ENCODE results near the gene AQP1. TPM values are rescaled to one million over a fixed set of nuclear protein-coding genes. Genes with fewer than 3 reads are reported as not detected.

The AQP1 gene
- total RNA-seq, 3 donors from 2014 or later (not counting 1 experiment from before 2014, with no cell fraction given), result 0.50 to 1.4 TPM; not detected in 1

DNA sequence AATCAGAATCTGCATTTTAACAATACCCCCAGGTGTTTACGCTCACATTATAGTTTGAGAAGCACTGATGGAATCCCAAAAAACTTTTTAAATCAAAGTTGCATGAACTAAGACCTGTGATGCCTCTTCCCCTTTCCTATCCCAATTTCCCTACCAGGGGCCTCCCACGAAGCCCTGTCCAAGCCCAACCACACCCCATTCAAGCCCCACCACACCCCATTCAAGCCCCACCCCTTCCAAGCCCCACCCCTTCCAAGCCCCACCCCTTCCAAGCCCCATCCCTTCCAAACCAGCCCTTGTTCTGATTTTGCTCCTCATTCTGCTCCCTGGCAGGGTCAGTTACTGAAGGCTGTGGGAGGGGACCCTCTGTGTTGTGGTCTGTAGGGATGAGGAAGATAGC, 9.8 kb upstream of the AQP1 start:
- no peak overlapping the region for H3K27ac Mint-ChIP-seq
- H3K4me1 ChIP-seq (ENCODE audit: control insufficient read depth, insufficient read depth, low read length), result no peaks in the 10 kb centered on the region
- no peaks in the 10 kb centered on the region for H3K36me3 Mint-ChIP-seq
- no peak overlapping the region for H3K4me3 Mint-ChIP-seq
- H3K4me1 Mint-ChIP-seq, result no peaks in the 10 kb centered on the region
- WGBS (ENCODE audit: insufficient coverage), result 86% methylated on average over 2 of the region's 2 CpGs
- no peak overlapping the region for H3K27ac ChIP-seq (ENCODE audit: low read length)
- H3K4me3 ChIP-seq (ENCODE audit: low read length), result no peak overlapping the region
- no peaks in the 10 kb centered on the region for H3K36me3 ChIP-seq (ENCODE audit: control insufficient read depth, insufficient read depth, low read length)
- DNase-seq (no peak), ATAC-seq (no peak)
- no peaks in the 10 kb centered on the region for H3K9me3 ChIP-seq (ENCODE audit: control insufficient read depth, insufficient read depth, low read length)
- intact Hi-C loops (cut with micrococcal nuclease), result no loop called here
- TF ChIP-seq, protein P1, sequence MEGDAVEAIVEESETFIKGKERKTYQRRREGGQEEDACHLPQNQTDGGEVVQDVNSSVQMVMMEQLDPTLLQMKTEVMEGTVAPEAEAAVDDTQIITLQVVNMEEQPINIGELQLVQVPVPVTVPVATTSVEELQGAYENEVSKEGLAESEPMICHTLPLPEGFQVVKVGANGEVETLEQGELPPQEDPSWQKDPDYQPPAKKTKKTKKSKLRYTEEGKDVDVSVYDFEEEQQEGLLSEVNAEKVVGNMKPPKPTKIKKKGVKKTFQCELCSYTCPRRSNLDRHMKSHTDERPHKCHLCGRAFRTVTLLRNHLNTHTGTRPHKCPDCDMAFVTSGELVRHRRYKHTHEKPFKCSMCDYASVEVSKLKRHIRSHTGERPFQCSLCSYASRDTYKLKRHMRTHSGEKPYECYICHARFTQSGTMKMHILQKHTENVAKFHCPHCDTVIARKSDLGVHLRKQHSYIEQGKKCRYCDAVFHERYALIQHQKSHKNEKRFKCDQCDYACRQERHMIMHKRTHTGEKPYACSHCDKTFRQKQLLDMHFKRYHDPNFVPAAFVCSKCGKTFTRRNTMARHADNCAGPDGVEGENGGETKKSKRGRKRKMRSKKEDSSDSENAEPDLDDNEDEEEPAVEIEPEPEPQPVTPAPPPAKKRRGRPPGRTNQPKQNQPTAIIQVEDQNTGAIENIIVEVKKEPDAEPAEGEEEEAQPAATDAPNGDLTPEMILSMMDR (IDR thresholded peaks at IDR 0.05), result no peak
- H3K9me3 Mint-ChIP-seq, result no peaks in the 10 kb centered on the region
- peaks cover 0 to 3% of the 10 kb centered on the region in 2 donors for H3K27me3 Mint-ChIP-seq (ENCODE audit: low read depth in 2 of 2)
- H3K27me3 ChIP-seq (ENCODE audit: control insufficient read depth, insufficient read depth, low read length), result no peaks in the 10 kb centered on the region

DNA sequence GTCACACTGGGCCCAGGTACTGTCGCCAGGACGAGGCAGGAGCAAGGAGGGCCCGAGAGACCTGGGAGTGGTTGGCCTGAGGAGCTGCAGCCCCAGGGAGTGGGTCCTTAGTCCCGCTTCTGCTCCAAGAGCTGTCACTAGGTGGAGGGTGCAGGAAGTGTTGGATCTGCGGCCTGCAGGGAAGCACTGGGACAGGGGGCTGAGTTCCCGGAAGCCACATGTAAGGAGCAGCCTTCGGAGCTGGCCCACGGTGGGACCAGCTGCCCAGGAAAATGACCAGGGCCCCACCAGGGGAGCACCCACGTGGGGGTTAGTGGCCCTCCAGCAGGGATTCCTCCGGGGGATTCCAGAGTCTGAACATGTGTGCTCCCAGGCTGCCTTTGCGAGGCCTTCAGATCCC, 9.2 kb upstream of the AQP1 start:
- H3K36me3 Mint-ChIP-seq, result no peaks in the 10 kb centered on the region
- no peak overlapping the region for H3K27ac Mint-ChIP-seq
- no peaks in the 10 kb centered on the region for H3K9me3 Mint-ChIP-seq
- H3K4me3 Mint-ChIP-seq, result no peak overlapping the region
- H3K9me3 ChIP-seq (ENCODE audit: control insufficient read depth, insufficient read depth, low read length), result no peaks in the 10 kb centered on the region
- no peak overlapping the region for H3K27ac ChIP-seq (ENCODE audit: low read length)
- DNase-seq (no peak), ATAC-seq (no peak)
- no peaks in the 10 kb centered on the region for H3K27me3 ChIP-seq (ENCODE audit: control insufficient read depth, insufficient read depth, low read length)
- intact Hi-C loops (cut with micrococcal nuclease), result no loop called here
- no peaks in the 10 kb centered on the region for H3K36me3 ChIP-seq (ENCODE audit: control insufficient read depth, insufficient read depth, low read length)
- peaks cover 0 to 3% of the 10 kb centered on the region in 2 donors for H3K27me3 Mint-ChIP-seq (ENCODE audit: low read depth in 2 of 2)
- H3K4me1 ChIP-seq (ENCODE audit: control insufficient read depth, insufficient read depth, low read length), result no peaks in the 10 kb centered on the region
- 91% methylated on average over 11 of the region's 11 CpGs for WGBS (ENCODE audit: insufficient coverage)
- no peak overlapping the region for H3K4me3 ChIP-seq (ENCODE audit: low read length)
- TF ChIP-seq, protein P1 (IDR thresholded peaks at IDR 0.05), result no peak
- no peaks in the 10 kb centered on the region for H3K4me1 Mint-ChIP-seq

DNA sequence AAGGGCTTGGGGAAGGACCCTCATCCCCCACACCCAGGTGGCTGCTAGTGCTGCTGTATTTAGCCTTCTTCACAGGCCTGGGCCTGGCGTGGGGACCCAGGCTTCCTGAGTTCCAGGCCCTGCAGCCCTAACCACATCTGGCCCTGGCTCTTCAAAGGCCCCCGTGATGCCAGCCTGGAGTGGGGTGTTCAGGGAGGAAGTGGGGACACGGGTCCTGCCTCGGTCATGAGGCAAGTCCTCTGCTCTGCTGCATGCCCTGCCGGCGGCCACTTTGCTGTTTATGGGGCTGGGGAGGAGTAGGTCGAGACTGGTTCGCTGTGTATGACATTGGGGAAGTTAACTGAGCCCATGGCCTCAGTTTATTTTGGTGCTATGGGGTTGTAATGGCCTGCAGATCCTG, 8.5 kb upstream of the AQP1 start:
- no peaks in the 10 kb centered on the region for H3K4me1 Mint-ChIP-seq
- WGBS (ENCODE audit: insufficient coverage), result 81% methylated on average over 8 of the region's 8 CpGs
- no peaks in the 10 kb centered on the region for H3K27me3 Mint-ChIP-seq (ENCODE audit: low read depth in 2 of 2)
- Histone ChIP-seq H3K4me3 (ENCODE audit: low read length) (no peak overlapping the region), H3K4me1 (ENCODE audit: control insufficient read depth, insufficient read depth, low read length) (no peaks in the 10 kb centered on the region), H3K27ac (ENCODE audit: low read length) (no peak overlapping the region), H3K27me3 (ENCODE audit: control insufficient read depth, insufficient read depth, low read length) (no peaks in the 10 kb centered on the region), H3K9me3 (ENCODE audit: control insufficient read depth, insufficient read depth, low read length) (no peaks in the 10 kb centered on the region), H3K36me3 (ENCODE audit: control insufficient read depth, insufficient read depth, low read length) (no peaks in the 10 kb centered on the region)
- no peak overlapping the region for H3K4me3 Mint-ChIP-seq
- DNase-seq, result no peak
- H3K27ac Mint-ChIP-seq, result no peak overlapping the region
- intact Hi-C loops (cut with micrococcal nuclease), result no loop called here
- H3K36me3 Mint-ChIP-seq, result no peaks in the 10 kb centered on the region
- H3K9me3 Mint-ChIP-seq, result no peaks in the 10 kb centered on the region
- TF ChIP-seq, protein P1 (IDR thresholded peaks at IDR 0.05), result no peak
- ATAC-seq, result no peak

DNA sequence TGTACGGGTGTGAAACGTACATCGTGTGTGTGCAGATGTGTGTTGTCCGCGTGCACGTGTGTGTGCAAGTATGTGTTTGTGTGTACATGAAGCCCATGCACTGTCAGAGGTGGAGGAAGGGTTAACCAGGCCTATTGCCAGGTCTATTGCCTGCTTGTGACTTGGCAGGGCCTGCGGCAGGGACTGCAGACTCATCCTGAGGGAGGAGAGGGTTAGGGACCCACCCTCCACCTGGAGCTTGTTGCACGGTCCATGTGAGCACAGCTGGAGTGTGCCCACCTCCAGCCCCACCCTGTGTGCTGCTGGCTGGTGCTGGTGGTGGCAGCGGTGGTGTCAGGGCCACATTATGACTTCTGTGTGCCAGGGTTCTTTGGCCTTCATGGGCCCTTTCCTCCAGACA, 7.1 kb upstream of the AQP1 start:
- H3K36me3 ChIP-seq (ENCODE audit: control insufficient read depth, insufficient read depth, low read length), result no peaks in the 10 kb centered on the region
- TF ChIP-seq, protein P1 (IDR thresholded peaks at IDR 0.05), result no peak
- ATAC-seq, result no peak
- H3K27me3 ChIP-seq (ENCODE audit: control insufficient read depth, insufficient read depth, low read length), result no peaks in the 10 kb centered on the region
- no peak overlapping the region for H3K27ac ChIP-seq (ENCODE audit: low read length)
- 94% methylated on average over 9 of the region's 9 CpGs for WGBS (ENCODE audit: insufficient coverage)
- no peak overlapping the region for H3K4me3 Mint-ChIP-seq
- H3K4me3 ChIP-seq (ENCODE audit: low read length), result no peak overlapping the region
- H3K4me1 ChIP-seq (ENCODE audit: control insufficient read depth, insufficient read depth, low read length), result no peaks in the 10 kb centered on the region
- no peaks in the 10 kb centered on the region for H3K4me1 Mint-ChIP-seq
- no peak overlapping the region for H3K27ac Mint-ChIP-seq
- H3K27me3 Mint-ChIP-seq (ENCODE audit: low read depth in 2 of 2), result no peaks in the 10 kb centered on the region
- DNase-seq, result no peak
- intact Hi-C loops (cut with micrococcal nuclease), result no loop called here
- no peaks in the 10 kb centered on the region for H3K9me3 Mint-ChIP-seq
- no peaks in the 10 kb centered on the region for H3K36me3 Mint-ChIP-seq
- H3K9me3 ChIP-seq (ENCODE audit: control insufficient read depth, insufficient read depth, low read length), result no peaks in the 10 kb centered on the region
